Activated naive CD4-positive, alpha-beta T cell treated with anti-CD3 and anti-CD28 coated beads, Interleukin-2, amount 50 U/mL, for 16 hours (primary cell): ENCODE measurements around the gene CARD19.
A peak's percentile ranks its signal among the peaks of the same experiment; 100 is the strongest.
"Not testable (repeated sequence)": the region's sequence is repeated elsewhere in the genome, so short reads cannot be mapped to it uniquely, and the experiment has no call there.

Source experiments
- DNase-seq: peaks from one replicate; pipeline ENCODE4 v3.0.0-alpha.2; 2020

Gene CARD19

GRCh38 chr9:93089024-93089423 lies 7.0 kb upstream of the CARD19 start:
- no peak for DNase-seq

GRCh38 chr9:93089481-93089991 lies 6.5 kb upstream of the CARD19 start:
- DNase-seq: no peak

- no peak for DNase-seq
These were observed 5.8 kb upstream of the CARD19 start for GRCh38 chr9:93090091-93090655.

- no peak for DNase-seq
These were observed 5.0 kb upstream of the CARD19 start for GRCh38 chr9:93091056-93091452.

GRCh38 chr9:93091453-93092081 lies 4.5 kb upstream of the CARD19 start:
- DNase-seq: peak; percentile 74

- DNase-seq: no peak
These were observed 3.6 kb upstream of the CARD19 start for GRCh38 chr9:93092251-93092991.

GRCh38 chr9:93093127-93093876 lies 2.7 kb upstream of the CARD19 start:
- DNase-seq: no peak

GRCh38 chr9:93093877-93094657 lies 1.9 kb upstream of the CARD19 start:
- no peak for DNase-seq

- no peak for DNase-seq
These were observed 1.3 kb upstream of the CARD19 start for GRCh38 chr9:93094658-93095204.

- peak; percentile 100 for DNase-seq
These were observed 549 bp upstream of the CARD19 start for GRCh38 chr9:93095205-93096130.

- no peak for DNase-seq
These were observed 880 bp downstream of the CARD19 start for GRCh38 chr9:93096811-93097382.

- DNase-seq: no peak
These were observed 1.6 kb downstream of the CARD19 start for GRCh38 chr9:93097511-93098201.

GRCh38 chr9:93098236-93098946 lies 2.4 kb downstream of the CARD19 start:
- peak; percentile 58 for DNase-seq

- DNase-seq: peak; percentile 3
These were observed 3.7 kb downstream of the CARD19 start for GRCh38 chr9:93099551-93100275.

- no peak for DNase-seq
These were observed 4.2 kb downstream of the CARD19 start for GRCh38 chr9:93100276-93100636.

- not testable (repeated sequence) for DNase-seq
These were observed 5.1 kb downstream of the CARD19 start for GRCh38 chr9:93101086-93101485.

- DNase-seq: no peak
These were observed 9.6 kb downstream of the CARD19 start for GRCh38 chr9:93105620-93106019.

GRCh38 chr9:93107151-93107824 lies 11.3 kb downstream of the CARD19 start:
- DNase-seq: no peak
